Stomach (tissue), 4 donors: Measurements from ENCODE around the gene ESR1.

Experiments
- EP300 ChIP-seq: sonication (generic); formaldehyde crosslinking; IDR thresholded peaks from one replicate; pipeline ENCODE4 v1.6.1; 2017; ENCODE audit warnings: antibody characterized with exemption
- POLR2A ChIP-seq, 4 donors: fragments of 450-650 bp; IDR thresholded peaks; one replicate each; pipeline ENCODE4 v1.6.1; 2016; ENCODE audit warnings: antibody characterized with exemption in 4 of 4, control low read depth in 2 of 4, mild to moderate bottlenecking in 1 of 4, moderate library complexity in 1 of 4
- POLR2AphosphoS5 ChIP-seq, 3 donors: sonication (generic); formaldehyde crosslinking; IDR thresholded peaks; one replicate each; pipeline ENCODE4 v1.6.1; 2016; ENCODE audit warnings: antibody characterized with exemption in 3 of 3
- TF ChIP-seq, protein P1 (sequence below), 7 experiments: fragments of 450-650 bp in 4 of 7; fragments of 200-600 bp in 3 of 7; sonication (generic) in 3 of 7; IDR thresholded peaks; one replicate each; pipeline ENCODE4 v1.5.1; 2016 to 2019; ENCODE audit warnings: antibody characterized with exemption in 7 of 7, control low read depth in 2 of 7, mild to moderate bottlenecking in 1 of 7

DNA sequence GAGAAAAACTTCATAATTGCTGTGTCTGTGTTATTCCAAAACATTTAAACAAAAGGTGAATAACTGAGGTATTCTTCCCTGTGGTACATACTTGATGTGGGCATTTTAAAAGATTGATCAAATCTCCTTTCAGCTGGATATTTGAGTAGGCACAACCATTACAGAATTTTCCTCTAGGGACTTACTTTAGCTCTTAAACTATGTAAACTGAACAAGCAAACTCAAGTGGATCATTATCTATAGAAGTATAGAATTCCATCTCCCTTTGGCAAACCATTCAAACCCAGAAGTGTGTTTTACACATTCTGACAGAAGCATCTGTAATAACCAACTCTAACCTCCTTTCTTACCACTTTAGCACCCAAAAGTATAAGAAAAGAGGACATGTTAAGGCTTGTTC is 241.4 kb downstream of the ESR1 start:
- TF ChIP-seq, protein P1, sequence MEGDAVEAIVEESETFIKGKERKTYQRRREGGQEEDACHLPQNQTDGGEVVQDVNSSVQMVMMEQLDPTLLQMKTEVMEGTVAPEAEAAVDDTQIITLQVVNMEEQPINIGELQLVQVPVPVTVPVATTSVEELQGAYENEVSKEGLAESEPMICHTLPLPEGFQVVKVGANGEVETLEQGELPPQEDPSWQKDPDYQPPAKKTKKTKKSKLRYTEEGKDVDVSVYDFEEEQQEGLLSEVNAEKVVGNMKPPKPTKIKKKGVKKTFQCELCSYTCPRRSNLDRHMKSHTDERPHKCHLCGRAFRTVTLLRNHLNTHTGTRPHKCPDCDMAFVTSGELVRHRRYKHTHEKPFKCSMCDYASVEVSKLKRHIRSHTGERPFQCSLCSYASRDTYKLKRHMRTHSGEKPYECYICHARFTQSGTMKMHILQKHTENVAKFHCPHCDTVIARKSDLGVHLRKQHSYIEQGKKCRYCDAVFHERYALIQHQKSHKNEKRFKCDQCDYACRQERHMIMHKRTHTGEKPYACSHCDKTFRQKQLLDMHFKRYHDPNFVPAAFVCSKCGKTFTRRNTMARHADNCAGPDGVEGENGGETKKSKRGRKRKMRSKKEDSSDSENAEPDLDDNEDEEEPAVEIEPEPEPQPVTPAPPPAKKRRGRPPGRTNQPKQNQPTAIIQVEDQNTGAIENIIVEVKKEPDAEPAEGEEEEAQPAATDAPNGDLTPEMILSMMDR (IDR thresholded peaks at IDR 0.05): no peak
- TF ChIP-seq POLR2AphosphoS5 (IDR thresholded peaks at IDR 0.05) (no peak), POLR2A (IDR thresholded peaks at IDR 0.05) (no peak), EP300 (no peak)
